ENCODE results near the gene BRMS1L.

DNA sequence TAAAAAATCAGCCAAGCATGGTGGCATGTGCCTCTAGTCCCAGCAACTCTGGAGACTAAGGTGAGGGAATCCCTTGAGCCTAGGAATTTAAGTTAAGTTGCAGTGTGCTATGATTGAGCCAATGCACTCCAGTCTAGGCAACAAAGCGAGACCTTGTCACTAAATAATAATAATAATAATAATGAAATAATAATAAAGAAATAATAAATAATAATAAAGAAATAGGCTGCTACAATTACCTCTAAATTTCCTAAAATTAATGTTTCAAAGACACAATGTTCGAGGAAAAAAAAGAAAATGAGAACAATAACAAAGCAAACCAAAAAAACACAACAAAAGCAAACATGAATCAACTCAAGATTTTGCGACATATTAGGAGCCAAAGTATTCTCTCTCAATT lies 46.8 kb upstream of the BRMS1L start:
- TF ChIP-seq CBX5 (IDR thresholded peaks at IDR 0.05; ENCODE audit: low read depth) (no peak), CHD4 (IDR thresholded peaks at IDR 0.05) (no peak), ZNF274 (IDR thresholded peaks at IDR 0.05; ENCODE audit: insufficient read depth, insufficient read length) (no peak), ZNF384 (IDR thresholded peaks at IDR 0.05; ENCODE audit: borderline replicate concordance, low read depth, low read length) (no peak), NR2C2 (IDR thresholded peaks at IDR 0.05; ENCODE audit: borderline replicate concordance, control insufficient read depth, insufficient read length, low read depth) (no peak), YY1 (IDR thresholded peaks at IDR 0.05; ENCODE audit: low read depth, low read length) (no peak), EGR1 (IDR thresholded peaks at IDR 0.05; ENCODE audit: borderline replicate concordance in 1 of 2, low read depth in 2 of 2, low read length in 2 of 2) (no peak), TAF1 (IDR thresholded peaks at IDR 0.05; ENCODE audit: borderline replicate concordance, low read depth, low read length) (no peak), FOXM1 (IDR thresholded peaks at IDR 0.05; ENCODE audit: low read depth, low read length) (no peak), SMC3 (IDR thresholded peaks at IDR 0.05; ENCODE audit: borderline replicate concordance, low read length) (no peak)
- TF ChIP-seq, protein P1, sequence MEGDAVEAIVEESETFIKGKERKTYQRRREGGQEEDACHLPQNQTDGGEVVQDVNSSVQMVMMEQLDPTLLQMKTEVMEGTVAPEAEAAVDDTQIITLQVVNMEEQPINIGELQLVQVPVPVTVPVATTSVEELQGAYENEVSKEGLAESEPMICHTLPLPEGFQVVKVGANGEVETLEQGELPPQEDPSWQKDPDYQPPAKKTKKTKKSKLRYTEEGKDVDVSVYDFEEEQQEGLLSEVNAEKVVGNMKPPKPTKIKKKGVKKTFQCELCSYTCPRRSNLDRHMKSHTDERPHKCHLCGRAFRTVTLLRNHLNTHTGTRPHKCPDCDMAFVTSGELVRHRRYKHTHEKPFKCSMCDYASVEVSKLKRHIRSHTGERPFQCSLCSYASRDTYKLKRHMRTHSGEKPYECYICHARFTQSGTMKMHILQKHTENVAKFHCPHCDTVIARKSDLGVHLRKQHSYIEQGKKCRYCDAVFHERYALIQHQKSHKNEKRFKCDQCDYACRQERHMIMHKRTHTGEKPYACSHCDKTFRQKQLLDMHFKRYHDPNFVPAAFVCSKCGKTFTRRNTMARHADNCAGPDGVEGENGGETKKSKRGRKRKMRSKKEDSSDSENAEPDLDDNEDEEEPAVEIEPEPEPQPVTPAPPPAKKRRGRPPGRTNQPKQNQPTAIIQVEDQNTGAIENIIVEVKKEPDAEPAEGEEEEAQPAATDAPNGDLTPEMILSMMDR (IDR thresholded peaks at IDR 0.05 in 2 of 3, conservative IDR thresholded peaks at IDR 0.05 in 1 of 3; ENCODE audit: control insufficient read depth in 2 of 3, extremely low read depth in 1 of 3, insufficient read depth in 1 of 3, low read depth in 3 of 3, low read length in 3 of 3): no peak
- TF ChIP-seq, protein P2, sequence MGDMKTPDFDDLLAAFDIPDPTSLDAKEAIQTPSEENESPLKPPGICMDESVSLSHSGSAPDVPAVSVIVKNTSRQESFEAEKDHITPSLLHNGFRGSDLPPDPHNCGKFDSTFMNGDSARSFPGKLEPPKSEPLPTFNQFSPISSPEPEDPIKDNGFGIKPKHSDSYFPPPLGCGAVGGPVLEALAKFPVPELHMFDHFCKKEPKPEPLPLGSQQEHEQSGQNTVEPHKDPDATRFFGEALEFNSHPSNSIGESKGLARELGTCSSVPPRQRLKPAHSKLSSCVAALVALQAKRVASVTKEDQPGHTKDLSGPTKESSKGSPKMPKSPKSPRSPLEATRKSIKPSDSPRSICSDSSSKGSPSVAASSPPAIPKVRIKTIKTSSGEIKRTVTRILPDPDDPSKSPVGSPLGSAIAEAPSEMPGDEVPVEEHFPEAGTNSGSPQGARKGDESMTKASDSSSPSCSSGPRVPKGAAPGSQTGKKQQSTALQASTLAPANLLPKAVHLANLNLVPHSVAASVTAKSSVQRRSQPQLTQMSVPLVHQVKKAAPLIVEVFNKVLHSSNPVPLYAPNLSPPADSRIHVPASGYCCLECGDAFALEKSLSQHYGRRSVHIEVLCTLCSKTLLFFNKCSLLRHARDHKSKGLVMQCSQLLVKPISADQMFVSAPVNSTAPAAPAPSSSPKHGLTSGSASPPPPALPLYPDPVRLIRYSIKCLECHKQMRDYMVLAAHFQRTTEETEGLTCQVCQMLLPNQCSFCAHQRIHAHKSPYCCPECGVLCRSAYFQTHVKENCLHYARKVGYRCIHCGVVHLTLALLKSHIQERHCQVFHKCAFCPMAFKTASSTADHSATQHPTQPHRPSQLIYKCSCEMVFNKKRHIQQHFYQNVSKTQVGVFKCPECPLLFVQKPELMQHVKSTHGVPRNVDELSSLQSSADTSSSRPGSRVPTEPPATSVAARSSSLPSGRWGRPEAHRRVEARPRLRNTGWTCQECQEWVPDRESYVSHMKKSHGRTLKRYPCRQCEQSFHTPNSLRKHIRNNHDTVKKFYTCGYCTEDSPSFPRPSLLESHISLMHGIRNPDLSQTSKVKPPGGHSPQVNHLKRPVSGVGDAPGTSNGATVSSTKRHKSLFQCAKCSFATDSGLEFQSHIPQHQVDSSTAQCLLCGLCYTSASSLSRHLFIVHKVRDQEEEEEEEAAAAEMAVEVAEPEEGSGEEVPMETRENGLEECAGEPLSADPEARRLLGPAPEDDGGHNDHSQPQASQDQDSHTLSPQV (IDR thresholded peaks at IDR 0.05): no peak
